ENCODE results near the gene CPNE7. TPM values are rescaled to one million over a fixed set of nuclear protein-coding genes. Genes with fewer than 3 reads are reported as not detected.

CPNE7 gene
- polyA plus RNA-seq, 3 donors = not detected

GRCh38 chr16:89636663-89637062 lies 61.1 kb downstream of the CPNE7 start:
- DNase-seq = no peak
- Histone ChIP-seq H3K36me3 (replicated peaks in 1 of 2; ENCODE audit: control insufficient read depth in 1 of 2, insufficient read depth in 2 of 2, low read length in 2 of 2) (no peaks in the 10 kb centered on the region), H3K9me3 (replicated peaks in 1 of 2; ENCODE audit: control insufficient read depth in 1 of 2, insufficient read depth in 1 of 2, low read length in 2 of 2) (peaks cover 21 to 34% of the 10 kb centered on the region in 2 donors), H3K4me3 (replicated peaks in 1 of 3; ENCODE audit: low read depth in 2 of 3, low read length in 3 of 3) (no peak overlapping the region), H3K27me3 (ENCODE audit: control insufficient read depth in 2 of 2, insufficient read depth in 2 of 2, low read length in 2 of 2) (no peaks in the 10 kb centered on the region), H3K4me1 (ENCODE audit: control insufficient read depth in 1 of 2, insufficient read depth in 2 of 2, low read length in 2 of 2) (peaks cover 0 to 5% of the 10 kb centered on the region in 2 donors), H4K20me1 (ENCODE audit: insufficient read depth, low read length) (no peaks in the 10 kb centered on the region), H3K4me2 (replicated peaks; ENCODE audit: extremely low read depth, low read length, poor library complexity, severe bottlenecking) (no peak overlapping the region), H2AFZ (ENCODE audit: insufficient read depth, low read depth, low read length, poor library complexity, severe bottlenecking) (no peak overlapping the region), H3K27ac (ENCODE audit: low read depth in 1 of 2, low read length in 2 of 2) (no peak overlapping the region), H3K79me2 (ENCODE audit: insufficient read depth, low read length) (no peaks in the 10 kb centered on the region), H3K9ac (ENCODE audit: insufficient read depth, low read length, poor library complexity, severe bottlenecking) (no peak overlapping the region)
- WGBS (ENCODE audit: insufficient coverage) = 98% methylated on average over 12 of the region's 12 CpGs
- Mint-ChIP-seq H3K9me3 (peaks cover 12 to 30% (median 22%) of the 10 kb centered on the region in 7 donors), H3K27me3 (ENCODE audit: low read depth in 3 of 3) (peaks cover 9% of the 10 kb centered on the region in 3 donors), H3K4me3 (no peak overlapping the region), H3K36me3 (no peaks in the 10 kb centered on the region), H3K4me1 (peaks cover 7% of the 10 kb centered on the region), H3K27ac (no peak overlapping the region)
- intact Hi-C loops (cut with micrococcal nuclease) = no loop called here
- TF ChIP-seq CTCF (IDR thresholded peaks at IDR 0.05) = no peak

- DNase-seq = no peak
- intact Hi-C loops (cut with micrococcal nuclease) = no loop called here
- Histone ChIP-seq H3K9me3 (replicated peaks in 1 of 2; ENCODE audit: control insufficient read depth in 1 of 2, insufficient read depth in 1 of 2, low read length in 2 of 2) (peaks cover 21 to 34% of the 10 kb centered on the region in 2 donors), H2AFZ (ENCODE audit: insufficient read depth, low read depth, low read length, poor library complexity, severe bottlenecking) (no peak overlapping the region), H3K27me3 (ENCODE audit: control insufficient read depth in 2 of 2, insufficient read depth in 2 of 2, low read length in 2 of 2) (no peaks in the 10 kb centered on the region), H3K4me3 (replicated peaks in 1 of 3; ENCODE audit: low read depth in 2 of 3, low read length in 3 of 3) (no peak overlapping the region), H3K36me3 (replicated peaks in 1 of 2; ENCODE audit: control insufficient read depth in 1 of 2, insufficient read depth in 2 of 2, low read length in 2 of 2) (no peaks in the 10 kb centered on the region), H3K79me2 (ENCODE audit: insufficient read depth, low read length) (no peaks in the 10 kb centered on the region), H3K4me1 (ENCODE audit: control insufficient read depth in 1 of 2, insufficient read depth in 2 of 2, low read length in 2 of 2) (peaks cover 0 to 5% of the 10 kb centered on the region in 2 donors), H3K27ac (ENCODE audit: low read depth in 1 of 2, low read length in 2 of 2) (no peak overlapping the region), H4K20me1 (ENCODE audit: insufficient read depth, low read length) (no peaks in the 10 kb centered on the region), H3K9ac (ENCODE audit: insufficient read depth, low read length, poor library complexity, severe bottlenecking) (no peak overlapping the region), H3K4me2 (replicated peaks; ENCODE audit: extremely low read depth, low read length, poor library complexity, severe bottlenecking) (no peak overlapping the region)
- H3K27me3 Mint-ChIP-seq (ENCODE audit: low read depth in 3 of 3) = peaks cover 8 to 9% (median 9%) of the 10 kb centered on the region in 3 donors
- no peaks in the 10 kb centered on the region for H3K36me3 Mint-ChIP-seq
- H3K4me3 Mint-ChIP-seq = no peak overlapping the region
- WGBS (ENCODE audit: insufficient coverage) = 84% methylated on average over 9 of the region's 10 CpGs
- H3K9me3 Mint-ChIP-seq = peaks cover 12 to 30% (median 22%) of the 10 kb centered on the region in 7 donors
- no peak for TF ChIP-seq CTCF (IDR thresholded peaks at IDR 0.05)
- H3K4me1 Mint-ChIP-seq = peaks cover 7% of the 10 kb centered on the region
- H3K27ac Mint-ChIP-seq = no peak overlapping the region
Measured at GRCh38 chr16:89637379-89637778, 61.8 kb downstream of the CPNE7 start.
